Astrocyte (in vitro differentiated cells and primary cell): ENCODE data around the gene PELI3. TPM values are rescaled to one million over a fixed set of nuclear protein-coding genes. Genes with fewer than 3 reads are reported as not detected.
A peak's percentile ranks its signal among the peaks of the same experiment; 100 is the strongest.

Experiments used
- DNase-seq: peaks from one replicate; pipeline ENCODE4 v3.0.0-alpha.2; 2010; ENCODE audit warnings: low read depth
- FAIRE-seq: peaks from 2 replicates; lab custom pipeline; 2011; peaks lifted over from hg19 to GRCh38; lab: Jason Lieb, UNC
- H2AFZ ChIP-seq: 2 replicates; pipeline ENCODE4 v1.6.0; 2012; ENCODE audit warnings: low read depth, low read length, inconsistent platforms
- H3K27ac ChIP-seq: 2 replicates; pipeline ENCODE4 v1.5.1; 2011; ENCODE audit warnings: low read depth, low read length, inconsistent platforms
- H3K27me3 ChIP-seq: 2 replicates; pipeline ENCODE4 v1.6.0; 2011; ENCODE audit warnings: low read length, inconsistent platforms; ENCODE audit not compliant: insufficient read depth
- H3K36me3 ChIP-seq: 2 replicates; pipeline ENCODE4 v1.5.1; 2011; ENCODE audit warnings: low read length, inconsistent platforms; ENCODE audit not compliant: insufficient read depth
- H3K4me1 ChIP-seq: 2 replicates; pipeline ENCODE4 v1.5.1; 2011; ENCODE audit warnings: low read length, inconsistent platforms; ENCODE audit not compliant: insufficient read depth
- H3K4me2 ChIP-seq: 2 replicates; pipeline ENCODE4 v1.6.0; 2012; ENCODE audit warnings: low read length, inconsistent platforms
- H3K4me3 ChIP-seq: 2 replicates; pipeline ENCODE4 v1.5.1; 2011; ENCODE audit warnings: low read depth, mild to moderate bottlenecking, low read length, inconsistent platforms; ENCODE audit not compliant: insufficient read depth
- H3K79me2 ChIP-seq: 2 replicates; pipeline ENCODE4 v1.6.0; 2012; ENCODE audit warnings: mild to moderate bottlenecking, low read length, inconsistent platforms; ENCODE audit not compliant: insufficient read depth
- H3K9ac ChIP-seq: 2 replicates; pipeline ENCODE4 v1.6.0; 2012; ENCODE audit warnings: mild to moderate bottlenecking, low read length, inconsistent platforms
- H3K9me3 ChIP-seq: 2 replicates; pipeline ENCODE4 v1.5.1; 2012; ENCODE audit warnings: low read depth, mild to moderate bottlenecking, low read length, inconsistent platforms; ENCODE audit not compliant: insufficient read depth
- H4K20me1 ChIP-seq: 2 replicates; pipeline ENCODE4 v1.6.0; 2012; ENCODE audit warnings: low read length, inconsistent platforms; ENCODE audit not compliant: insufficient read depth
- H3K27ac Mint-ChIP-seq: one replicate; pipeline ENCODE4 v1.8.0; 2021; ENCODE audit warnings: mild to moderate bottlenecking, mixed read lengths; ENCODE audit not compliant: unreplicated experiment
- H3K27me3 Mint-ChIP-seq: one replicate; pipeline ENCODE4 v1.8.0; 2021; ENCODE audit warnings: low read depth, mixed read lengths; ENCODE audit not compliant: unreplicated experiment
- H3K36me3 Mint-ChIP-seq: one replicate; pipeline ENCODE4 v1.8.0; 2021; ENCODE audit warnings: low read depth, mixed read lengths; ENCODE audit not compliant: unreplicated experiment
- H3K4me1 Mint-ChIP-seq: one replicate; pipeline ENCODE4 v1.8.0; 2021; ENCODE audit warnings: low read depth, mixed read lengths; ENCODE audit not compliant: unreplicated experiment
- H3K4me3 Mint-ChIP-seq: one replicate; pipeline ENCODE4 v1.8.0; 2021; ENCODE audit warnings: mild to moderate bottlenecking, moderate library complexity, mixed read lengths; ENCODE audit not compliant: unreplicated experiment
- H3K9me3 Mint-ChIP-seq: one replicate; pipeline ENCODE4 v1.8.0; 2021; ENCODE audit warnings: mild to moderate bottlenecking, mixed read lengths; ENCODE audit not compliant: unreplicated experiment
- CTCF ChIP-seq: IDR thresholded peaks from 2 replicates; pipeline ENCODE4 v1.5.1; 2011; ENCODE audit warnings: low read depth, mild to moderate bottlenecking, inconsistent platforms, low read length, moderate library complexity; ENCODE audit not compliant: insufficient read depth
- EZH2 ChIP-seq: IDR thresholded peaks from 2 replicates; pipeline ENCODE4 v1.6.1; 2012; ENCODE audit warnings: mild to moderate bottlenecking, low read length, inconsistent platforms; ENCODE audit not compliant: insufficient read depth
- total RNA-seq: library from RNA; stranded (reverse); gene quantifications from 2 replicates; pipeline ENCODE4 v1.2.1, GENCODE V29; 2021

The PELI3 gene
- total RNA-seq, 1 donor from 2014 or later: 4.6 TPM

DNA sequence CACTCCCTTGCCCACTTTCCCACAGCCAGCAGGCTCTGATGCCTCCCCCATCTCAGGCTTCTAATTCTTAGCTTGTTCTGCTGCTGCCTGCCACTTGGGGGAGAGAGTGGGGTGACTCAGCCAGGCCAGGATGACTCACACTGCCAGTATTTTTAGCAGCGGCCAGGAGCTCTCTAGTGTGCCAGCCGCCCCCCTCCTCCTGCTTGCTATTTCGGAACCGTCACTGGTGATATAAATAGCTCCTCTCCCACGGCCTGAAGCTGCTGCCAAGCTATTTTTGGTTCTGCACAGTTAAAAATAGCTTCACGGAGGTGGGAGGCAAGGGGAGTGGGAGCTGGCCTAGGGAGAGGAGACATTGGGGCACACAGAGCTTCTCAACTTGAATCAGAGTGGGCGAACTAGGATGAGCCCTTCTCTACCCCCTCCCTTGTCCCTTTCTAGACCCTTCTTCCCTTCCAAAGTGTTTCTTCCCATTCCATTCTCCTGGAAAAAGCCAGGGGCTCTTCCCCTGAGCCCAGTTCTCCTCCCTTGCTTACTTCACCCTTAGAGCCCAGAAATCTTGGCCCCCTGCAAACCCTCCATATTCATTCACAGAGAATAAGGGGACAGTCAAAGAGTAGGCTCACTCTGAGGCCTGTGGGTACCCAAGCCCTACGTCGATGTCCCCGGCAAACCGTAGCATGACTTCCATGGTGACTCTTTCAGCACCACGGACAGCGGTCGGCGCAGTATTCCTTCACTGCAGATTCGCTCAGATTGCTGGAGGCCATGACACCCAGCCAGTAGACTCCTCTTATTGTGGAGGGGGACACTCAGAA lies 48.3 kb upstream of the PELI3 start:
- Histone ChIP-seq H3K79me2 (no peaks in the 10 kb centered on the region), H3K4me3 (no peak overlapping the region), H3K9me3 (no peaks in the 10 kb centered on the region), H2AFZ (no peak overlapping the region), H3K27ac (no peak overlapping the region), H3K36me3 (no peaks in the 10 kb centered on the region), H3K27me3 (peaks cover 33% of the 10 kb centered on the region), H3K4me2 (peak overlapping the region; percentile 63), H3K9ac (no peak overlapping the region), H4K20me1 (peaks cover 69% of the 10 kb centered on the region), H3K4me1 (peaks cover 12% of the 10 kb centered on the region)
- Mint-ChIP-seq H3K36me3 (peaks cover 6% of the 10 kb centered on the region), H3K27me3 (peaks cover 52% of the 10 kb centered on the region), H3K4me1 (peaks cover 26% of the 10 kb centered on the region), H3K9me3 (peaks cover 11% of the 10 kb centered on the region), H3K4me3 (peak overlapping the region; percentile 52), H3K27ac (peak overlapping the region; percentile 87)
- TF ChIP-seq CTCF (peak; percentile 44), EZH2 (peak; percentile 6)
- peak; percentile 78 for FAIRE-seq
- peak; percentile 94 for DNase-seq

DNA sequence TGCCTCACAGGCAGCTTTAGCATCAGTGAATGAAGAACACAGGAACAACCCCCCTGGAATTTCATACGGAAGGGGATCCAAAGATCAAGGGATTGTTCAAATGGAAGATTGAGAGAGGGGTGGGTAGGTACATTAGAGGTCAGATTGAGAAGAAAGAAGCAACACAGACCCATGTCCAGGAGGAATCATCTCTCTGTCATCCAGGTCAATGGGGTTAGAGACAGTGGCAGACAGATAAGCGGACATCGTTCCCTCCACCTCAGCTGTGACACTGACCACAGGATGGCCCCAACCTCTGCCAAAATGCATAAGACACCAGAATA lies 47.8 kb upstream of the PELI3 start:
- no peak overlapping the region for H3K27ac ChIP-seq
- H3K9ac ChIP-seq: no peak overlapping the region
- peaks cover 49% of the 10 kb centered on the region for H3K27me3 Mint-ChIP-seq
- peaks cover 11% of the 10 kb centered on the region for H3K36me3 Mint-ChIP-seq
- no peak overlapping the region for H3K4me3 ChIP-seq
- no peaks in the 10 kb centered on the region for H3K79me2 ChIP-seq
- TF ChIP-seq CTCF (no peak), EZH2 (no peak)
- H3K9me3 ChIP-seq: no peaks in the 10 kb centered on the region
- FAIRE-seq (peak; percentile 20), DNase-seq (no peak)
- H3K4me1 Mint-ChIP-seq: peaks cover 24% of the 10 kb centered on the region
- H3K4me2 ChIP-seq: no peak overlapping the region
- H3K4me3 Mint-ChIP-seq: peak overlapping the region; percentile 12
- H3K4me1 ChIP-seq: peaks cover 12% of the 10 kb centered on the region
- peaks cover 12% of the 10 kb centered on the region for H3K9me3 Mint-ChIP-seq
- peaks cover 33% of the 10 kb centered on the region for H3K27me3 ChIP-seq
- H3K36me3 ChIP-seq: no peaks in the 10 kb centered on the region
- peaks cover 65% of the 10 kb centered on the region for H4K20me1 ChIP-seq
- no peak overlapping the region for H2AFZ ChIP-seq
- peak overlapping the region; percentile 87 for H3K27ac Mint-ChIP-seq

DNA sequence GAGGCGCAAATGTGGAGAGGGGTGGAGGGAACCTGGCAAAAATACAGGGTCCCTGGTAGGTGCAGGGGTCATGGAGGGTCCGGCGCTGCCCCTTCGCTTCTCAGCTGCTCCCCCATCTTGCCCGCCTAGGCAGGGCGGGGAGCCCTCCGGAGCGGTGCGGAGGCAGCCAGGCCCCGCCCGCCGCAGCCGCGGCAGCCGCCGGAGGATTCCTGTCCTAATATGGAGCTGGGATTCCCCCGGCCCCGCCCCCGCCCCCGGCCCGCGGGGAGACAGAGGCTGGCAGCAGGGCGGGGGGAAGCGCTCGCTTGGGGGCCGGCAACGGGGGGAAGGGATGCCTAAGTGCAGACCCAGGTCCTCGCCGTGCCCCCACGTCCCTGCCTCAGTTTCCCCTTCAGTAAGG lies 46.9 kb upstream of the PELI3 start:
- peaks cover 19% of the 10 kb centered on the region for H3K4me1 Mint-ChIP-seq
- H3K9me3 Mint-ChIP-seq: peaks cover 14% of the 10 kb centered on the region
- H3K27me3 Mint-ChIP-seq: peaks cover 51% of the 10 kb centered on the region
- H3K4me3 ChIP-seq: no peak overlapping the region
- FAIRE-seq: no peak
- H3K36me3 ChIP-seq: no peaks in the 10 kb centered on the region
- no peak overlapping the region for H3K27ac Mint-ChIP-seq
- H3K36me3 Mint-ChIP-seq: peaks cover 16% of the 10 kb centered on the region
- no peak overlapping the region for H3K27ac ChIP-seq
- no peaks in the 10 kb centered on the region for H3K9me3 ChIP-seq
- peaks cover 12% of the 10 kb centered on the region for H3K4me1 ChIP-seq
- H3K27me3 ChIP-seq: peaks cover 26% of the 10 kb centered on the region
- H2AFZ ChIP-seq: no peak overlapping the region
- no peaks in the 10 kb centered on the region for H3K79me2 ChIP-seq
- no peak overlapping the region for H3K4me3 Mint-ChIP-seq
- no peak overlapping the region for H3K9ac ChIP-seq
- DNase-seq: no peak
- TF ChIP-seq CTCF (no peak), EZH2 (no peak)
- H4K20me1 ChIP-seq: peaks cover 60% of the 10 kb centered on the region
- H3K4me2 ChIP-seq: no peak overlapping the region
